Measurements from ENCODE around the gene FILIP1.

FILIP1 gene

DNA sequence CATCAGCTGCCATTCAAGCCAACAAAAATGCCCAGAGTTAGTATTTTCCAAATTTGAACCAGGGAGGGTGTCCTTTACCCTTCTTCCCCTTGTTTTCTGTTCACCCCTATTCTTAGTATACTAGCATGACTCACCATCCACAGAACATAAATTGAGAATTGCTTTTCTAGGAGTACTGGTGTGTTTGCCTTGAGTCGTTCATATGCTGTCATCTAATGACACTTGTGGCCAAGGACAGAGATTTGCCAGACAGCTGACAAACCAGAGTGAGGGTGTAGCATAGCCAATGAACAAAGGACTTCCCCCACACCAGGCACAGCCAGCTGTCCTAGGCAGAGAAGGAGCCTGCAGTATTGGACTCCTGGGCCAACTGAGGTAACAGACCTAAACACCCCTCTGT lies 62.2 kb downstream of the FILIP1 start:
- DNase-seq (ENCODE audit: low spot score): no peak
- TF ChIP-seq, protein P1, sequence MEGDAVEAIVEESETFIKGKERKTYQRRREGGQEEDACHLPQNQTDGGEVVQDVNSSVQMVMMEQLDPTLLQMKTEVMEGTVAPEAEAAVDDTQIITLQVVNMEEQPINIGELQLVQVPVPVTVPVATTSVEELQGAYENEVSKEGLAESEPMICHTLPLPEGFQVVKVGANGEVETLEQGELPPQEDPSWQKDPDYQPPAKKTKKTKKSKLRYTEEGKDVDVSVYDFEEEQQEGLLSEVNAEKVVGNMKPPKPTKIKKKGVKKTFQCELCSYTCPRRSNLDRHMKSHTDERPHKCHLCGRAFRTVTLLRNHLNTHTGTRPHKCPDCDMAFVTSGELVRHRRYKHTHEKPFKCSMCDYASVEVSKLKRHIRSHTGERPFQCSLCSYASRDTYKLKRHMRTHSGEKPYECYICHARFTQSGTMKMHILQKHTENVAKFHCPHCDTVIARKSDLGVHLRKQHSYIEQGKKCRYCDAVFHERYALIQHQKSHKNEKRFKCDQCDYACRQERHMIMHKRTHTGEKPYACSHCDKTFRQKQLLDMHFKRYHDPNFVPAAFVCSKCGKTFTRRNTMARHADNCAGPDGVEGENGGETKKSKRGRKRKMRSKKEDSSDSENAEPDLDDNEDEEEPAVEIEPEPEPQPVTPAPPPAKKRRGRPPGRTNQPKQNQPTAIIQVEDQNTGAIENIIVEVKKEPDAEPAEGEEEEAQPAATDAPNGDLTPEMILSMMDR (IDR thresholded peaks at IDR 0.05; ENCODE audit: extremely low read depth, insufficient read depth, missing control alignments): no peak
- in situ Hi-C loops (cut with MboI; ENCODE audit: low pct_unique_long_range_greater_than_20kb, low sequenced_read_pairs, unreplicated experiment): no loop called here

DNA sequence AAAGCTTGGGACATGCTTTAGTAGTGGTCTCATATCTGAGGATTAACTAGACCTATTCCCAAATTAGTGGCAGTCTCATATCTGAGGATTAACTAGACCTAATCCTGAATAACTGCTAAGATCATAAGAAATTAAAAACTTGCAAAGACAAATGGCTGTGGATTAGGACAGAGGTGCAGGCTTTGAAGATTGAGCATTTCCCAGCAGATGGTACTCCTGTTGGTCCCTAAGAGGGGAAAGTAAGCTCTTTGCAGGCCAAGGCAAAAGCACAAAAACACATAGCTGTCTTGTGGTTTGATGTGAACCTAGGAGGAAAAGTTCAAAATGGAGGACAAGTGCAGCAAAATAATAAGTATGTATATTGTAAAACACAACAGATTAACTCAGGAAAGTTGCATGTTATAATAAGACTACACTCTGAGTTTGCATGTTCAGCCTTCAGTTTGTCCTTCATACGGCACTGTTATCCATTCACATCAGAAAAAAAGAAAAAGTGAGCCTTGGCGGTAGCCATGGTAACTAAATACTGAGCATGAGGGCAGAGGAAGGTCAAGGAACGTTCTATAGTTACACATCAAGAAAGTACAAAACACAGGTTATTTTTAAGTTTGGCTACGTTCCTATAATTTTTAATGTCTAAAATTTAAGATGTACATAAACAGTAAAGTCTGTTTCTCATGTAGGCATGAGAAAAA lies 62.8 kb downstream of the FILIP1 start:
- TF ChIP-seq, protein P1 (IDR thresholded peaks at IDR 0.05; ENCODE audit: extremely low read depth, insufficient read depth, missing control alignments): no peak
- in situ Hi-C loops (cut with MboI; ENCODE audit: low pct_unique_long_range_greater_than_20kb, low sequenced_read_pairs, unreplicated experiment): no loop called here
- no peak for DNase-seq (ENCODE audit: low spot score)

- in situ Hi-C loops (cut with MboI; ENCODE audit: low pct_unique_long_range_greater_than_20kb, low sequenced_read_pairs, unreplicated experiment): no loop called here
- DNase-seq (ENCODE audit: low spot score): no peak
- TF ChIP-seq, protein P1 (IDR thresholded peaks at IDR 0.05; ENCODE audit: extremely low read depth, insufficient read depth, missing control alignments): no peak
Measured at GRCh38 chr6:75429061-75429703, 64.4 kb downstream of the FILIP1 start.

DNA sequence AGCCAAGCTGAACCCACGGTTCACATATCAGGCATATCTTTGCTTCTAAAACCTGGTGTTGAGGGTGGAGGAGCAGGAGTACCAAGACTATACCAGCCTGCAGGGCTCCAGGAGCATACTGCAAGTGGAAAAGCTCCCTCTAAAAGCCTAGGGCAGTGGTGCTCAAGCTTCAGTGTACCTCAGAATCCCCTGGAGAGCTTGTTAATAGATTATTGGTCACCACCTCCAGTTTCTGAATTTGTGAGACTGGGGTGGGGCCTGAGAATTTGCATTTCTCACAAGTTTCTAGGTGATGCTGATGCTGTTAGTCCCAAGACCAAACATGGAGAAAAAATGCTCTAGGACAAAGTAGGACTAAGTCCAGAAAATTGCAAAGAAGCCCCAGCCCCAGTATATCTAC lies 65.4 kb downstream of the FILIP1 start:
- DNase-seq (ENCODE audit: low spot score): no peak
- TF ChIP-seq, protein P1 (IDR thresholded peaks at IDR 0.05; ENCODE audit: extremely low read depth, insufficient read depth, missing control alignments): no peak
- in situ Hi-C loops (cut with MboI; ENCODE audit: low pct_unique_long_range_greater_than_20kb, low sequenced_read_pairs, unreplicated experiment): no loop called here

DNA sequence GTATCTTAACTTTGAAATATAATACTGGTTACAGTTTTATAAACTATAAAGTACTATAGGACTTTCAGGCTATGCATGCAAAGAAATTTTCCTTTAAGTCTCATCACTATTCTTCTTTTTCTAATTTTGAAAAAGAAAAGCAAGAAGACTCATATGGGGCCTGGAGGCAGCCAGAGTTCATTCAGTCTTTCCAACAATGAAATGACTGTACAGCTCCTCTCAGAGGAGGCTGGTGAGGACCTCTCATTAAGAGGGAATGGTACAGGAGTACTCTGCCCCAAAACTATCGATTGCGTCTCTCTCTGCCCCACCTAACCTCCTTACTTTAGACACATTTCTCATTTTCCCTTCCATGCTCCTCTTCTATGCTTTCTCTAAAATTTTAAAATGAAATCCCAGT lies 66.3 kb downstream of the FILIP1 start:
- no peak for DNase-seq (ENCODE audit: low spot score)
- in situ Hi-C loops (cut with MboI; ENCODE audit: low pct_unique_long_range_greater_than_20kb, low sequenced_read_pairs, unreplicated experiment): no loop called here
- TF ChIP-seq, protein P1 (IDR thresholded peaks at IDR 0.05; ENCODE audit: extremely low read depth, insufficient read depth, missing control alignments): no peak

- in situ Hi-C loops (cut with MboI; ENCODE audit: low pct_unique_long_range_greater_than_20kb, low sequenced_read_pairs, unreplicated experiment): no loop called here
- TF ChIP-seq, protein P1 (IDR thresholded peaks at IDR 0.05; ENCODE audit: extremely low read depth, insufficient read depth, missing control alignments): no peak
- DNase-seq (ENCODE audit: low spot score): no peak
Measured at GRCh38 chr6:75424618-75425548, 68.7 kb downstream of the FILIP1 start.
